WERI-Rb-1 (cell line): ENCODE results near the gene MGAT3.

Experiments
- DNase-seq: peaks from one replicate; pipeline ENCODE4 v3.0.0-alpha.2; 2020
- H3K27ac ChIP-seq: fragments of 250-450 bp; sonication (Bioruptor Pico); 2 replicates; pipeline ENCODE4 v1.5.1; 2020; ENCODE audit warnings: mild to moderate bottlenecking, moderate library complexity
- H3K27me3 ChIP-seq: fragments of 250-450 bp; sonication (Bioruptor Pico); 2 replicates; pipeline ENCODE4 v1.5.1; 2021; ENCODE audit warnings: mild to moderate bottlenecking, low read depth, moderate library complexity; ENCODE audit not compliant: insufficient read depth, severe bottlenecking
- H3K36me3 ChIP-seq: fragments of 250-450 bp; sonication (Bioruptor Pico); 2 replicates; pipeline ENCODE4 v1.5.1; 2020; ENCODE audit warnings: mild to moderate bottlenecking, moderate library complexity
- H3K4me3 ChIP-seq: 2 replicates; pipeline ENCODE4 v1.5.1; 2011; ENCODE audit warnings: low read depth, mild to moderate bottlenecking, control low read depth, low read length
- H3K9me3 ChIP-seq: fragments of 250-450 bp; sonication (Bioruptor Pico); 2 replicates; pipeline ENCODE4 v1.5.1; 2021; ENCODE audit warnings: mild to moderate bottlenecking, moderate library complexity; ENCODE audit not compliant: severe bottlenecking
- TF ChIP-seq, protein P1 (sequence below): IDR thresholded peaks from 2 replicates; pipeline ENCODE4 v1.5.1; 2011; ENCODE audit warnings: low read depth, mild to moderate bottlenecking, control low read depth, inconsistent platforms, low read length

The MGAT3 gene

GRCh38 chr22:39476664-39477063 lies 19.9 kb downstream of the MGAT3 start:
- TF ChIP-seq, protein P1, sequence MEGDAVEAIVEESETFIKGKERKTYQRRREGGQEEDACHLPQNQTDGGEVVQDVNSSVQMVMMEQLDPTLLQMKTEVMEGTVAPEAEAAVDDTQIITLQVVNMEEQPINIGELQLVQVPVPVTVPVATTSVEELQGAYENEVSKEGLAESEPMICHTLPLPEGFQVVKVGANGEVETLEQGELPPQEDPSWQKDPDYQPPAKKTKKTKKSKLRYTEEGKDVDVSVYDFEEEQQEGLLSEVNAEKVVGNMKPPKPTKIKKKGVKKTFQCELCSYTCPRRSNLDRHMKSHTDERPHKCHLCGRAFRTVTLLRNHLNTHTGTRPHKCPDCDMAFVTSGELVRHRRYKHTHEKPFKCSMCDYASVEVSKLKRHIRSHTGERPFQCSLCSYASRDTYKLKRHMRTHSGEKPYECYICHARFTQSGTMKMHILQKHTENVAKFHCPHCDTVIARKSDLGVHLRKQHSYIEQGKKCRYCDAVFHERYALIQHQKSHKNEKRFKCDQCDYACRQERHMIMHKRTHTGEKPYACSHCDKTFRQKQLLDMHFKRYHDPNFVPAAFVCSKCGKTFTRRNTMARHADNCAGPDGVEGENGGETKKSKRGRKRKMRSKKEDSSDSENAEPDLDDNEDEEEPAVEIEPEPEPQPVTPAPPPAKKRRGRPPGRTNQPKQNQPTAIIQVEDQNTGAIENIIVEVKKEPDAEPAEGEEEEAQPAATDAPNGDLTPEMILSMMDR, result no peak
- Histone ChIP-seq H3K27ac (no peak overlapping the region), H3K27me3 (no peaks in the 10 kb centered on the region), H3K36me3 (peaks cover 9% of the 10 kb centered on the region), H3K9me3 (no peaks in the 10 kb centered on the region), H3K4me3 (no peak overlapping the region)
- DNase-seq, result no peak

GRCh38 chr22:39477542-39477941 lies 20.7 kb downstream of the MGAT3 start:
- no peaks in the 10 kb centered on the region for H3K27me3 ChIP-seq
- no peak for DNase-seq
- TF ChIP-seq, protein P1, result no peak
- H3K36me3 ChIP-seq, result peaks cover 9% of the 10 kb centered on the region
- no peak overlapping the region for H3K4me3 ChIP-seq
- H3K27ac ChIP-seq, result no peak overlapping the region
- no peaks in the 10 kb centered on the region for H3K9me3 ChIP-seq

- no peaks in the 10 kb centered on the region for H3K9me3 ChIP-seq
- peaks cover 9% of the 10 kb centered on the region for H3K36me3 ChIP-seq
- no peak for DNase-seq
Measured at GRCh38 chr22:39478441-39478850, 21.6 kb downstream of the MGAT3 start.

DNA sequence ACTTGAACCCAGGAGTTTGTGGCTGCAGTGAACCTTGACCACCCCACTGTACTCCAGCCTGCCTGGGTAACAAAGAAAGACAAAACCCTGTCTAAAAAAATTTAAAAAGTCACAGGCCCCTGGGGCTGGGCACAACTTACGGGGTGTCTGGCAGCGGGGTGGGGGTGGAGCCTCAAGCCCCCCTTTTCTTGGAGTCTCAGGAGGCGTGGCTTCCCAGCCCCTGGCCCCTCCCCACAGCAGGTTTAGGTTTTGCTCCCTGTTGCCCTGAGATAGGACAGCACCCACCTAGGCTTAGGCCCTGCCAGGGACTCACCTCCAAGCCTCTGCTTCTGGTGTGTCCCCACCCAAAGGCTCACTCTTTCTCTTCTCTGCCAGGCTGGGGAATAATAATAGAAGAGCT lies 22.4 kb downstream of the MGAT3 start:
- no peak for DNase-seq
- Histone ChIP-seq H3K9me3 (no peaks in the 10 kb centered on the region), H3K36me3 (peaks cover 9% of the 10 kb centered on the region), H3K4me3 (no peak overlapping the region), H3K27ac (no peak overlapping the region), H3K27me3 (no peaks in the 10 kb centered on the region)
- TF ChIP-seq, protein P1, result no peak

More at GRCh38 chr22:39478441-39478850, 21.6 kb downstream of the MGAT3 start:
- no peaks in the 10 kb centered on the region for H3K27me3 ChIP-seq
- H3K4me3 ChIP-seq, result no peak overlapping the region
- no peak overlapping the region for H3K27ac ChIP-seq
- TF ChIP-seq, protein P1, result no peak

GRCh38 chr22:39480557-39480956 lies 23.7 kb downstream of the MGAT3 start:
- H3K9me3 ChIP-seq, result no peaks in the 10 kb centered on the region
- TF ChIP-seq, protein P1, result no peak
- no peak for DNase-seq
- H3K27ac ChIP-seq, result no peak overlapping the region
- no peaks in the 10 kb centered on the region for H3K27me3 ChIP-seq
- H3K4me3 ChIP-seq, result no peak overlapping the region
- peaks cover 9% of the 10 kb centered on the region for H3K36me3 ChIP-seq

- Histone ChIP-seq H3K27me3 (no peaks in the 10 kb centered on the region), H3K27ac (no peak overlapping the region), H3K36me3 (peaks cover 9% of the 10 kb centered on the region), H3K9me3 (no peaks in the 10 kb centered on the region), H3K4me3 (no peak overlapping the region)
- TF ChIP-seq, protein P1, result no peak
- DNase-seq, result no peak
Measured at GRCh38 chr22:39481054-39481453, 24.2 kb downstream of the MGAT3 start.
